NOMO-1 treated with dmso at 0.1 percent for 144 hours (cell line): Measurements from ENCODE around the gene BICD2.
A peak's percentile ranks its signal among the peaks of the same experiment; 100 is the strongest.

ENCODE experiments used
- DNase-seq: peaks from one replicate; lab custom pipeline; 2025; ENCODE audit not compliant: unreplicated experiment; lab: John Stamatoyannopoulos, UW

BICD2 gene

GRCh38 chr9:92671323-92671722 lies 93.3 kb downstream of the BICD2 start:
- no peak for DNase-seq

GRCh38 chr9:92669890-92670708 lies 94.5 kb downstream of the BICD2 start, which contains the start of gene IPPK:
IPPK (minus strand) TSS chr9:92670131; CDS start chr9:92669988, 143 bp downstream.
- peak; percentile 99 for DNase-seq

GRCh38 chr9:92669527-92669889 lies 95.1 kb downstream of the BICD2 start:
- no peak for DNase-seq

GRCh38 chr9:92668746-92669526 lies 95.7 kb downstream of the BICD2 start:
- DNase-seq = no peak

GRCh38 chr9:92666912-92667532 lies 97.6 kb downstream of the BICD2 start:
- no peak for DNase-seq

- DNase-seq = no peak
These were observed 98.4 kb downstream of the BICD2 start for GRCh38 chr9:92666236-92666635.

GRCh38 chr9:92665836-92666235 lies 98.8 kb downstream of the BICD2 start:
- DNase-seq = no peak

- no peak for DNase-seq
These were observed 100.1 kb downstream of the BICD2 start for GRCh38 chr9:92664394-92665152.

- DNase-seq = no peak
These were observed 100.7 kb downstream of the BICD2 start for GRCh38 chr9:92663951-92664350.

GRCh38 chr9:92663126-92663525 lies 101.5 kb downstream of the BICD2 start:
- no peak for DNase-seq

- no peak for DNase-seq
These were observed 102.9 kb downstream of the BICD2 start for GRCh38 chr9:92661743-92662142.
